DOHH2 (cell line): ENCODE results near the gene LRRC10B.

Source experiments
- CTCF ChIP-seq: fragments of 200-600 bp; sonication (generic); IDR thresholded peaks from one replicate; pipeline ENCODE4 v1.5.1; 2014; ENCODE audit warnings: antibody characterized with exemption, mild to moderate bottlenecking, low read depth, low read length; ENCODE audit not compliant: poor library complexity, severe bottlenecking
- EZH2phosphoT487 ChIP-seq: fragments of 200-600 bp; sonication (generic); IDR thresholded peaks from 2 replicates; pipeline ENCODE4 v1.6.1; 2017; ENCODE audit warnings: borderline replicate concordance, mild to moderate bottlenecking, antibody characterized with exemption, low read length, moderate library complexity, mixed read lengths

GRCh38 chr11:61534933-61535839, 26.6 kb downstream of the LRRC10B start:
- TF ChIP-seq CTCF (no peak), EZH2phosphoT487 (no peak)
